HEK293T (cell line): ENCODE data around the gene CCDC127.

Experiments
- CTCF ChIA-PET: fragments of 350-600 bp; formaldehyde crosslinking; extraction: SDS; loops from one replicate; lab custom pipeline; 2021; ENCODE audit warnings: antibody characterized with exemption, inconsistent platforms; lab: Yijun Ruan, JAX
- POLR2A ChIA-PET: fragments of 350-600 bp; formaldehyde crosslinking; extraction: SDS; loops from one replicate; lab custom pipeline; 2020; ENCODE audit warnings: antibody characterized with exemption, inconsistent platforms; lab: Yijun Ruan, JAX
- DNase-seq: peaks from one replicate; pipeline ENCODE4 v3.0.0; 2012; ENCODE audit warnings: mixed read lengths; ENCODE audit errors: extremely low spot score
- ARNT ChIP-seq: fragments of 450-650 bp; IDR thresholded peaks from 2 replicates; pipeline ENCODE4 v1.6.1; 2017; ENCODE audit warnings: mild to moderate bottlenecking
- BHLHE40 ChIP-seq: fragments of 450-650 bp; IDR thresholded peaks from 2 replicates; pipeline ENCODE4 v1.6.1; 2016; ENCODE audit warnings: mild to moderate bottlenecking, moderate library complexity, borderline replicate concordance
- CTBP1 ChIP-seq: fragments of 450-650 bp; IDR thresholded peaks from 2 replicates; pipeline ENCODE4 v1.6.1; 2016; ENCODE audit warnings: borderline replicate concordance
- ELF4 ChIP-seq: fragments of 450-650 bp; IDR thresholded peaks from 2 replicates; pipeline ENCODE4 v1.6.1; 2017; ENCODE audit warnings: antibody characterized with exemption
- FOXA1 ChIP-seq: fragments of 450-650 bp; IDR thresholded peaks from 2 replicates; pipeline ENCODE4 v1.6.1; 2016; ENCODE audit warnings: mild to moderate bottlenecking
- FOXK2 ChIP-seq: fragments of 450-650 bp; IDR thresholded peaks from 2 replicates; pipeline ENCODE4 v1.6.1; 2016; ENCODE audit warnings: mild to moderate bottlenecking
- FOXM1 ChIP-seq: fragments of 450-650 bp; IDR thresholded peaks from 2 replicates; pipeline ENCODE4 v1.6.1; 2017; ENCODE audit warnings: mild to moderate bottlenecking, borderline replicate concordance
- HDGF ChIP-seq: fragments of 450-650 bp; IDR thresholded peaks from 2 replicates; pipeline ENCODE4 v1.6.1; 2017; ENCODE audit warnings: antibody characterized with exemption, borderline replicate concordance
- L3MBTL2 ChIP-seq: fragments of 450-650 bp; conservative IDR thresholded peaks from 2 replicates; pipeline ENCODE4 v1.6.1; 2016; ENCODE audit warnings: mild to moderate bottlenecking
- LEF1 ChIP-seq: fragments of 450-650 bp; IDR thresholded peaks from 2 replicates; pipeline ENCODE4 v1.6.1; 2017; ENCODE audit warnings: mild to moderate bottlenecking, borderline replicate concordance
- NFRKB ChIP-seq: fragments of 450-650 bp; IDR thresholded peaks from 2 replicates; pipeline ENCODE4 v1.6.1; 2016; ENCODE audit warnings: mild to moderate bottlenecking, moderate library complexity
- PKNOX1 ChIP-seq: fragments of 450-650 bp; IDR thresholded peaks from 2 replicates; pipeline ENCODE4 v1.6.1; 2016
- SP1 ChIP-seq: fragments of 450-650 bp; IDR thresholded peaks from 2 replicates; pipeline ENCODE4 v1.6.1; 2017
- SUZ12 ChIP-seq: fragments of 450-650 bp; IDR thresholded peaks from 2 replicates; pipeline ENCODE4 v1.6.1; 2016; ENCODE audit warnings: mild to moderate bottlenecking
- TARDBP ChIP-seq: fragments of 450-650 bp; IDR thresholded peaks from 2 replicates; pipeline ENCODE4 v1.6.1; 2016
- ZNF384 ChIP-seq: fragments of 450-650 bp; IDR thresholded peaks from 2 replicates; pipeline ENCODE4 v1.6.1; 2016

CCDC127 gene

GRCh38 chr5:191036-191948 lies 26.7 kb downstream of the CCDC127 start, which contains the start of gene LRRC14B:
LRRC14B (plus strand) TSS chr5:191495; CDS start chr5:191539, 44 bp downstream.
- ChIA-PET CTCF (no interaction called here), POLR2A (interaction anchor here (0.9 kb wide), 1 partner anchor 27 kb away, joined by 7 read pairs; the partner anchor contains the start of genes CCDC127 and SDHA)
- no peak for TF ChIP-seq NFRKB
- no peak for TF ChIP-seq PKNOX1
- TF ChIP-seq ARNT = no peak
- TF ChIP-seq TARDBP = no peak
- no peak for TF ChIP-seq L3MBTL2
- TF ChIP-seq LEF1 = no peak
- no peak for TF ChIP-seq CTBP1
- TF ChIP-seq ZNF384 = no peak
- no peak for DNase-seq

GRCh38 chr5:190366-191035 lies 27.5 kb downstream of the CCDC127 start:
- TF ChIP-seq ARNT (no peak), FOXM1 (no peak), L3MBTL2 (no peak), FOXA1 (no peak), CTBP1 (no peak), FOXK2 (no peak), LEF1 (no peak), BHLHE40 (no peak), NFRKB (no peak), ZNF384 (no peak), ELF4 (no peak), SUZ12 (no peak), HDGF (no peak), PKNOX1 (no peak), TARDBP (no peak), SP1 (no peak)
- no peak for DNase-seq
- CTCF ChIA-PET = interaction anchor here (0.7 kb wide), 1 partner anchor 8 kb away, joined by 4 read pairs; no protein-coding TSS in a partner anchor
- POLR2A ChIA-PET = interaction anchor here (0.9 kb wide), 1 partner anchor 28 kb away, joined by 7 read pairs; the partner anchor contains the start of genes CCDC127 and SDHA

GRCh38 chr5:189976-190365 lies 28.0 kb downstream of the CCDC127 start:
- CTCF ChIA-PET = interaction anchor here (0.7 kb wide), 1 partner anchor 9 kb away, joined by 4 read pairs; no protein-coding TSS in a partner anchor
- TF ChIP-seq BHLHE40 (no peak), HDGF (no peak), NFRKB (no peak), ELF4 (no peak), L3MBTL2 (no peak), SUZ12 (no peak), CTBP1 (no peak), LEF1 (no peak), FOXK2 (no peak), SP1 (no peak), TARDBP (no peak), ZNF384 (no peak), FOXM1 (no peak), FOXA1 (no peak), PKNOX1 (no peak)
- POLR2A ChIA-PET = no interaction called here
- DNase-seq = no peak

GRCh38 chr5:189486-189885 lies 28.5 kb downstream of the CCDC127 start:
- no peak for DNase-seq
- ChIA-PET CTCF (interaction anchor here (0.7 to 1.6 kb wide), 2 partner anchors 9 to 15 kb away, joined by 4 to 6 read pairs; no protein-coding TSS in a partner anchor), POLR2A (no interaction called here)
- TF ChIP-seq FOXA1 (no peak), L3MBTL2 (no peak), LEF1 (no peak), ELF4 (no peak), CTBP1 (no peak), SP1 (no peak), ZNF384 (no peak), SUZ12 (no peak), TARDBP (no peak), BHLHE40 (no peak), PKNOX1 (no peak)
